Measurements from ENCODE around the gene SP1.
"Not testable (repeated sequence)": the region's sequence is repeated elsewhere in the genome, so short reads cannot be mapped to it uniquely, and the experiment has no call there.

The SP1 gene

GRCh38 chr12:53358836-53359419 is 21.0 kb upstream of the SP1 start:
- DNase-seq (ENCODE audit: low spot score) = no peak

GRCh38 chr12:53361638-53362037 is 18.3 kb upstream of the SP1 start:
- DNase-seq (ENCODE audit: low spot score) = not testable (repeated sequence)

- DNase-seq (ENCODE audit: low spot score) = no peak
Observed at GRCh38 chr12:53365245-53365904, 14.6 kb upstream of the SP1 start.

GRCh38 chr12:53373554-53374133 is 6.3 kb upstream of the SP1 start:
- DNase-seq (ENCODE audit: low spot score) = not testable (repeated sequence)

- DNase-seq (ENCODE audit: low spot score) = not testable (repeated sequence)
Observed at GRCh38 chr12:53374277-53374676, 5.7 kb upstream of the SP1 start.

GRCh38 chr12:53376747-53377146 is 3.2 kb upstream of the SP1 start:
- DNase-seq (ENCODE audit: low spot score) = no peak

DNA sequence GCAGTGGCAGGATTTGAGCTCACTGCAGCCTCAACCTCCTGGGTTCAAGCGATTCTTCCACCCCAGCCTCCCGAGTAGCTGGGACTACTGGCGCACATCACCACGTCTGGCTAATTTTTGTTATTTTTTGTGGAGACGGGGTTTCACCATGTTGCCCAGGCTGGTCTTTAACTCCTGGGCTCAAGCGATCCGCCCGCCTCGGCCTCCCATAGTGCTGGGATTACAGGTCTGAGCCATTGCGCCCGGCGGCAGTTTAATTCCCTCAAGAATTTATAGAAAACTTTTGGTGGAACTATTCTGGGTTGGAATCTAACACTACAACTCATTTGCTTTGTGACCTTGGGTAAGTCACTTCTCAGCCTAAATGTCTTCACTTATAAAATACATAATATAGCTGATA is 1.8 kb upstream of the SP1 start:
- DNase-seq (ENCODE audit: low spot score) = no peak

DNA sequence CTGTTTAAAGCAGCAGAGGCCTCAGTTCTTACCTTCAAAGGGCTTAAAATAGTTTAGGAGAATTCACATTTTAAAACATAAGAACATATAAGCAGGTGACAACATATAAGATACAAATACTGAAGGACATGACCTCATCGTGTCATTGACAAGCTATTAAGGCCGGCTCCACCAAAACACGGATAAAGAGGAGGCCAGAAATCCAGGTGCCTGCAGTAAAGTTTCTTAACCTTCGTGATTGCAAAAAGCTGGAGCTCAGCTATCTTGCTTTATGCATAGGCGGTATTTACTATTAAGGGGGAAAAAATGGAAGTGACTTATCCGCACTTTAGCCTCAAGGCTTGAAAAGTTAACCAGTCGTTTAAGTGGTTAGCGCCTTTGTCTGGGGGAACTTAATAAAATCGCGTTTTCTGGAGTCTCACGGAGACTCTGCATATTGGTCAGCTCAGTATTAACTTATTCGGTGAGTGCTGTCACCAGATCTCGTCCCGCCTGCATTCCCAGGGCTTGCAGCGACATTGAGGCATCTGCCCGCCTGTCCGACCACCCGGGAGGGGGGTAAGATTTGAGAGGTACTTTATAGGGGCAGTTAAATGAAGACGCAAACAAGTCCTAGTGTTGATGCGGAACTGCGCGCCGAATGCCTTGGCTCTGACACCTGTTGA is 1.1 kb upstream of the SP1 start:
- no peak for DNase-seq (ENCODE audit: low spot score)

GRCh38 chr12:53379389-53380103 is 430 bp upstream of the SP1 start:
- peak; percentile 100 for DNase-seq (ENCODE audit: low spot score)

GRCh38 chr12:53380794-53381730 is 1.1 kb downstream of the SP1 start:
- no peak for DNase-seq (ENCODE audit: low spot score)

- peak; percentile 29 for DNase-seq (ENCODE audit: low spot score)
Observed at GRCh38 chr12:53381731-53382630, 2.0 kb downstream of the SP1 start.

- DNase-seq (ENCODE audit: low spot score) = no peak
Observed at GRCh38 chr12:53383258-53383657, 3.3 kb downstream of the SP1 start.

DNA sequence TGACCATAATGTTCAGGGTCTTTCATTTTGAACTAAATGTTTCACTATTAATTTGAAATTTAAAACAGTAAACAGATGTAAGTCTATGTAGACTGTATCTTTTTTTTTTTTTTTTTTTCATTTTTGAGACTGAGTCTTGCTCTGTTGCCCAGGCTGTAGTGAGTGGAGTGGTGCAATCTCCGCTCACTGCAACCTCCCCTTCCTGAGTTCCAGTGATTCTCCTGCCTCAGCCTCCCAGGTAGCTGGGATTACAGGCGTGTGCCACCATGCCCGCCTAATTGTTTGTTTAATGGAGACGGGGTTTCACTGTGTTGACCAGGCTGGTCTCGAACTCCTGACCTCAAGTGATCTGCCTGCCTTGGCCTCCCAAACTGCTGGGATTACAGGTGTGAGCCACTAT is 6.4 kb downstream of the SP1 start:
- not testable (repeated sequence) for DNase-seq (ENCODE audit: low spot score)

DNA sequence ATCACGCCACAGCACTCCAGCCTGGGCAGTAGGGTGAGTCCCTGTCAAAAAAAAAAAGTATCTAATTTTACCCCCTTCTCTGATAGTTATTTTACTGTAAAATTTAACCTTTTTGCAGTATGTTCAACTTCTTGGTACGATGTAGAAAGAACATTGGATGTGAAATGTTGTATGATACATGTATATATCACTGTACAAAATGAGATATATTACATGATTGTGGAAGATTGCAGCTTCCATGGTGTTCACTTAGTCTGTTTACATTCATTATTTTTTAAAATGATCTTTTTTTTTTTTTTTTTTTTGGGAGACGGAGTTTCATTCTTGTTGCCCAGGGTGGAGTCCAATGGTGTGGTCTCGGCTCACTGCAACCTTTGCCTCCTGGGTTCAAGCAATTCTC is 9.0 kb downstream of the SP1 start:
- DNase-seq (ENCODE audit: low spot score) = no peak

GRCh38 chr12:53389702-53390101 is 9.7 kb downstream of the SP1 start:
- no peak for DNase-seq (ENCODE audit: low spot score)

- DNase-seq (ENCODE audit: low spot score) = no peak
Observed at GRCh38 chr12:53391724-53392123, 11.7 kb downstream of the SP1 start.

GRCh38 chr12:53399896-53400295 is 19.9 kb downstream of the SP1 start:
- no peak for DNase-seq (ENCODE audit: low spot score)

- DNase-seq (ENCODE audit: low spot score) = not testable (repeated sequence)
Observed at GRCh38 chr12:53402351-53402750, 22.4 kb downstream of the SP1 start.

GRCh38 chr12:53402871-53403270 is 22.9 kb downstream of the SP1 start:
- no peak for DNase-seq (ENCODE audit: low spot score)

GRCh38 chr12:53410951-53411350 is 31.0 kb downstream of the SP1 start:
- no peak for DNase-seq (ENCODE audit: low spot score)
